GF-D8 (cell line): Measurements from ENCODE around the gene LGALS3BP.
"Not testable (repeated sequence)": the region's sequence is repeated elsewhere in the genome, so short reads cannot be mapped to it uniquely, and the experiment has no call there.

Source experiments
- DNase-seq: peaks from one replicate; lab custom pipeline; 2025; lab: John Stamatoyannopoulos, UW

The LGALS3BP gene

GRCh38 chr17:78962984-78963348, 16.8 kb downstream of the LGALS3BP start:
- DNase-seq: not testable (repeated sequence)

- DNase-seq: no peak
Observed at GRCh38 chr17:78962345-78962983, 17.3 kb downstream of the LGALS3BP start.

GRCh38 chr17:78961571-78961970, 18.2 kb downstream of the LGALS3BP start:
- no peak for DNase-seq

GRCh38 chr17:78960928-78961327, 18.8 kb downstream of the LGALS3BP start:
- DNase-seq: no peak

- no peak for DNase-seq
Observed at GRCh38 chr17:78959803-78960202, 19.9 kb downstream of the LGALS3BP start.

GRCh38 chr17:78958641-78959127, 21.0 kb downstream of the LGALS3BP start:
- no peak for DNase-seq

GRCh38 chr17:78957128-78957527, 22.6 kb downstream of the LGALS3BP start:
- no peak for DNase-seq

- DNase-seq: no peak
Observed at GRCh38 chr17:78956254-78956653, 23.5 kb downstream of the LGALS3BP start.

GRCh38 chr17:78954684-78955083, 25.0 kb downstream of the LGALS3BP start:
- no peak for DNase-seq

GRCh38 chr17:78953356-78954350, 26.1 kb downstream of the LGALS3BP start:
- DNase-seq: no peak

- no peak for DNase-seq
Observed at GRCh38 chr17:78952706-78953105, 27.0 kb downstream of the LGALS3BP start.

- DNase-seq: no peak
Observed at GRCh38 chr17:78951967-78952551, 27.7 kb downstream of the LGALS3BP start.

- DNase-seq: no peak
Observed at GRCh38 chr17:78950870-78951269, 28.9 kb downstream of the LGALS3BP start.

- DNase-seq: no peak
Observed at GRCh38 chr17:78947235-78948149, 32.2 kb downstream of the LGALS3BP start.

- DNase-seq: no peak
Observed at GRCh38 chr17:78946631-78947030, 33.1 kb downstream of the LGALS3BP start.

GRCh38 chr17:78946131-78946530, 33.6 kb downstream of the LGALS3BP start:
- DNase-seq: no peak

- not testable (repeated sequence) for DNase-seq
Observed at GRCh38 chr17:78945455-78945854, 34.3 kb downstream of the LGALS3BP start.

- DNase-seq: no peak
Observed at GRCh38 chr17:78944956-78945355, 34.8 kb downstream of the LGALS3BP start.

- DNase-seq: no peak
Observed at GRCh38 chr17:78944026-78944425, 35.7 kb downstream of the LGALS3BP start.

- no peak for DNase-seq
Observed at GRCh38 chr17:78940708-78941107, 39.0 kb downstream of the LGALS3BP start.

GRCh38 chr17:78940258-78940657, 39.5 kb downstream of the LGALS3BP start:
- DNase-seq: no peak

- DNase-seq: no peak
Observed at GRCh38 chr17:78939615-78940014, 40.1 kb downstream of the LGALS3BP start.
